HG03095 (cell line): Measurements from ENCODE around the gene TRIML2.
"Not testable (repeated sequence)": the region's sequence is repeated elsewhere in the genome, so short reads cannot be mapped to it uniquely, and the experiment has no call there.

Experiments used
- ATAC-seq: cut with Tn5 transposase; IDR thresholded peaks from one replicate; pipeline ENCODE4 v1.9.1; 2021; ENCODE audit warnings: moderate library complexity; ENCODE audit not compliant: unreplicated experiment

TRIML2 gene

GRCh38 chr4:188107931-188108843 is 1.2 kb downstream of the TRIML2 start:
- ATAC-seq = no peak

GRCh38 chr4:188106454-188106853 is 2.9 kb downstream of the TRIML2 start:
- ATAC-seq = no peak

GRCh38 chr4:188092824-188093223 is 16.6 kb downstream of the TRIML2 start:
- no peak for ATAC-seq

GRCh38 chr4:188086858-188087257 is 22.5 kb downstream of the TRIML2 start:
- no peak for ATAC-seq

GRCh38 chr4:188082796-188083195 is 26.6 kb downstream of the TRIML2 start:
- no peak for ATAC-seq

- no peak for ATAC-seq
These were observed 31.3 kb downstream of the TRIML2 start for GRCh38 chr4:188078116-188078515.

GRCh38 chr4:188076169-188076568 is 33.2 kb downstream of the TRIML2 start:
- no peak for ATAC-seq

GRCh38 chr4:188061083-188061482 is 48.3 kb downstream of the TRIML2 start:
- no peak for ATAC-seq

GRCh38 chr4:188053302-188053701 is 56.1 kb downstream of the TRIML2 start:
- no peak for ATAC-seq

GRCh38 chr4:188046657-188047056 is 62.7 kb downstream of the TRIML2 start:
- no peak for ATAC-seq

GRCh38 chr4:188045461-188045860 is 63.9 kb downstream of the TRIML2 start:
- not testable (repeated sequence) for ATAC-seq

- ATAC-seq = no peak
These were observed 66.2 kb downstream of the TRIML2 start for GRCh38 chr4:188043154-188043553.

GRCh38 chr4:188042191-188042590 is 67.2 kb downstream of the TRIML2 start:
- ATAC-seq = no peak

- ATAC-seq = no peak
These were observed 67.7 kb downstream of the TRIML2 start for GRCh38 chr4:188041721-188042120.
